HepG2 (cell line): ENCODE results near the gene TLCD3B. TPM values are rescaled to one million over a fixed set of nuclear protein-coding genes. Genes with fewer than 3 reads are reported as not detected.

Experiments
- AKAP8 ChIP-seq: sonication (generic); formaldehyde crosslinking; IDR thresholded peaks from 2 replicates; pipeline ENCODE4 v1.5.1; 2020; ENCODE audit warnings: mild to moderate bottlenecking, missing genetic modification reagents
- ARNT2 ChIP-seq: sonication (generic); formaldehyde crosslinking; IDR thresholded peaks from 2 replicates; pipeline ENCODE4 v1.8.0; 2022; ENCODE audit warnings: mild to moderate bottlenecking, low read depth, missing genetic modification reagents, moderate library complexity
- ATAD3A ChIP-seq: sonication (generic); formaldehyde crosslinking; IDR thresholded peaks from 2 replicates; pipeline ENCODE4 v1.4.0; 2020; ENCODE audit warnings: missing genetic modification reagents
- CBX1 ChIP-seq: IDR thresholded peaks from one replicate; pipeline ENCODE4 v1.6.1; 2016; ENCODE audit warnings: antibody characterized with exemption, low read depth
- CHD4 ChIP-seq: fragments of 200-600 bp; sonication (generic); IDR thresholded peaks from 2 replicates; pipeline ENCODE4 v1.7.0; 2017; ENCODE audit warnings: mild to moderate bottlenecking, low read length, borderline replicate concordance
- DNMT1 ChIP-seq: sonication (generic); formaldehyde crosslinking; IDR thresholded peaks from 2 replicates; pipeline ENCODE4 v1.5.1; 2020; ENCODE audit warnings: mild to moderate bottlenecking, missing genetic modification reagents
- ETS1 ChIP-seq: sonication (generic); formaldehyde crosslinking; IDR thresholded peaks from 2 replicates; pipeline ENCODE4 v1.4.0; 2020; ENCODE audit warnings: missing genetic modification reagents
- GATA4 ChIP-seq: sonication (generic); IDR thresholded peaks from 2 replicates; pipeline ENCODE4 v1.6.1; 2016; ENCODE audit warnings: antibody characterized with exemption, low read depth, borderline replicate concordance
- HOXA3 ChIP-seq: sonication (generic); formaldehyde crosslinking; IDR thresholded peaks from 2 replicates; pipeline ENCODE4 v1.5.0; 2020; ENCODE audit warnings: missing genetic modification reagents
- HOXA9 ChIP-seq: sonication (generic); formaldehyde crosslinking; IDR thresholded peaks from 2 replicates; pipeline ENCODE4 v1.8.1; 2022; ENCODE audit warnings: missing genetic modification reagents, mild to moderate bottlenecking, moderate library complexity, borderline replicate concordance
- IKZF4 ChIP-seq: sonication (generic); formaldehyde crosslinking; IDR thresholded peaks from 2 replicates; pipeline ENCODE4 v1.5.1; 2020; ENCODE audit warnings: borderline replicate concordance, mild to moderate bottlenecking, low read depth, missing genetic modification reagents; ENCODE audit errors: not compliant biosample characterization
- LCORL ChIP-seq, 2 experiments: fragments of 450-650 bp in 1 of 2; sonication (generic) in 1 of 2; formaldehyde crosslinking in 1 of 2; IDR thresholded peaks; 2 replicates each; pipeline versions ENCODE4 v1.5.0 to v1.6.1; 2017 to 2020; ENCODE audit warnings: antibody characterized with exemption in 1 of 2, missing genetic modification reagents in 1 of 2
- MEF2D ChIP-seq: sonication (generic); formaldehyde crosslinking; IDR thresholded peaks from 2 replicates; pipeline ENCODE4 v1.5.1; 2020; ENCODE audit warnings: mild to moderate bottlenecking, missing genetic modification reagents
- MYC ChIP-seq: sonication (generic); formaldehyde crosslinking; IDR thresholded peaks from 2 replicates; pipeline ENCODE4 v1.9.0; 2021; ENCODE audit warnings: missing genetic modification reagents, borderline replicate concordance
- NFE2 ChIP-seq: sonication (generic); formaldehyde crosslinking; IDR thresholded peaks from 2 replicates; pipeline ENCODE4 v1.4.0; 2020; ENCODE audit warnings: missing genetic modification reagents
- PHF20 ChIP-seq: sonication (generic); formaldehyde crosslinking; IDR thresholded peaks from 2 replicates; pipeline ENCODE4 v1.5.0; 2020; ENCODE audit warnings: mild to moderate bottlenecking, missing genetic modification reagents
- THAP7 ChIP-seq: sonication (generic); formaldehyde crosslinking; IDR thresholded peaks from 2 replicates; pipeline ENCODE4 v1.8.1; 2023; ENCODE audit warnings: mild to moderate bottlenecking, missing genetic modification reagents
- ZFP36 ChIP-seq: fragments of 150-350 bp; IDR thresholded peaks from 2 replicates; pipeline ENCODE4 v1.6.1; 2018; ENCODE audit warnings: borderline replicate concordance, low read length, low read depth; ENCODE audit not compliant: partially characterized antibody
- ZFP37 ChIP-seq: sonication (generic); formaldehyde crosslinking; IDR thresholded peaks from 2 replicates; pipeline ENCODE4 v1.4.0; 2020; ENCODE audit warnings: missing genetic modification reagents, borderline replicate concordance
- ZNF20 ChIP-seq: sonication (generic); formaldehyde crosslinking; IDR thresholded peaks from 2 replicates; pipeline ENCODE4 v1.4.0; 2020; ENCODE audit warnings: mild to moderate bottlenecking, moderate library complexity, missing genetic modification reagents
- ZNF232 ChIP-seq: sonication (generic); formaldehyde crosslinking; IDR thresholded peaks from 2 replicates; pipeline ENCODE4 v1.4.0; 2020; ENCODE audit warnings: missing genetic modification reagents, borderline replicate concordance
- ZNF589 ChIP-seq: sonication (generic); formaldehyde crosslinking; conservative IDR thresholded peaks from 2 replicates; pipeline ENCODE4 v1.8.0; 2022; ENCODE audit warnings: mild to moderate bottlenecking, moderate library complexity, missing genetic modification reagents
- ZNF746 ChIP-seq: sonication (generic); formaldehyde crosslinking; IDR thresholded peaks from 2 replicates; pipeline ENCODE4 v1.8.0; 2022; ENCODE audit warnings: mild to moderate bottlenecking, missing genetic modification reagents
- polyA plus RNA-seq, 8 experiments: library from polyadenylated mRNA; depleted of rRNA in 3 of 8; stranded (reverse) in 7 of 8; unstranded in 1 of 8; fragments of >200 nt; fragmentation: Illumina TruSeq in 4 of 8; extraction: Trizol in 4 of 8; gene quantifications; 2 replicates each; pipeline versions ENCODE4 v1.2.1 to v1.2.3, GENCODE V29; 2011 to 2016; ENCODE audit warnings: low read depth in 4 of 8, missing spikeins in 1 of 8, mixed read lengths in 1 of 8; ENCODE audit not compliant: insufficient read depth in 1 of 8
- total RNA-seq, 5 experiments: library from RNA; depleted of rRNA; stranded (reverse); fragments of >200 nt; fragmentation: Illumina TruSeq; extraction: Trizol; gene quantifications; 2 replicates each; pipeline ENCODE4 v1.2.3, GENCODE V29; 2016; ENCODE audit warnings: low read depth in 1 of 5
- TF ChIP-seq, protein P1 (sequence below): IDR thresholded peaks from 2 replicates; pipeline ENCODE4 v1.6.1; 2016; ENCODE audit warnings: low read depth, control low read depth
- TF ChIP-seq, protein P2 (sequence below): sonication (generic); formaldehyde crosslinking; conservative IDR thresholded peaks from 2 replicates; pipeline ENCODE4 v1.8.0; 2022; ENCODE audit warnings: mild to moderate bottlenecking, moderate library complexity, missing genetic modification reagents

Gene TLCD3B
- total and polyA plus RNA-seq, 2 of the 13 experiments (the other 11 are each of a cell fraction or from before 2014, with no cell fraction given), result not detected

GRCh38 chr16:30065102-30065942 is 34.3 kb upstream of the TLCD3B start, which contains the start of gene ALDOA (continued):
- 0 out of 2 replicates have a peak, but pooled peaks have one; percentile 91 for TF ChIP-seq ETS1
- peak; percentile 95 for TF ChIP-seq ARNT2
- peak; percentile 98 for TF ChIP-seq ZNF746 (CRISPR knock-in tag)
- TF ChIP-seq AKAP8 (CRISPR knock-in tag), result peak; percentile 98
- TF ChIP-seq NFE2 (CRISPR knock-in tag), result peak; percentile 97
- TF ChIP-seq HOXA3, result peak; percentile 94
- TF ChIP-seq HOXA9 (CRISPR knock-in tag), result peak; percentile 33; the same call in 1 of the 2 replicates
- peak; percentile 83 for TF ChIP-seq PHF20 (CRISPR knock-in tag)
- TF ChIP-seq IKZF4, result peak; percentile 90
- TF ChIP-seq DNMT1 (CRISPR knock-in tag), result peak; percentile 98
- peak; percentile 33 for TF ChIP-seq CBX1
- no peak for TF ChIP-seq CHD4
- TF ChIP-seq, protein P1, sequence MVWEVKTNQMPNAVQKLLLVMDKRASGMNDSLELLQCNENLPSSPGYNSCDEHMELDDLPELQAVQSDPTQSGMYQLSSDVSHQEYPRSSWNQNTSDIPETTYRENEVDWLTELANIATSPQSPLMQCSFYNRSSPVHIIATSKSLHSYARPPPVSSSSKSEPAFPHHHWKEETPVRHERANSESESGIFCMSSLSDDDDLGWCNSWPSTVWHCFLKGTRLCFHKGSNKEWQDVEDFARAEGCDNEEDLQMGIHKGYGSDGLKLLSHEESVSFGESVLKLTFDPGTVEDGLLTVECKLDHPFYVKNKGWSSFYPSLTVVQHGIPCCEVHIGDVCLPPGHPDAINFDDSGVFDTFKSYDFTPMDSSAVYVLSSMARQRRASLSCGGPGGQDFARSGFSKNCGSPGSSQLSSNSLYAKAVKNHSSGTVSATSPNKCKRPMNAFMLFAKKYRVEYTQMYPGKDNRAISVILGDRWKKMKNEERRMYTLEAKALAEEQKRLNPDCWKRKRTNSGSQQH, result no peak; the same call in 1 of the 2 replicates
- TF ChIP-seq ZNF589, result peak; percentile 80
- TF ChIP-seq GATA4, result peak; percentile 88
- peak; percentile 54; the same call in 1 of the 2 replicates for TF ChIP-seq ATAD3A (CRISPR knock-in tag)
- TF ChIP-seq MEF2D (CRISPR knock-in tag), result peak; percentile 85
- no peak for TF ChIP-seq ZFP36
- TF ChIP-seq MYC (CRISPR knock-in tag), result peak; percentile 91
- peak; percentile 96; the same call in 1 of the 2 replicates for TF ChIP-seq ZNF20 (CRISPR knock-in tag)
- TF ChIP-seq THAP7 (CRISPR knock-in tag), result peak; percentile 55; the same call in 1 of the 2 replicates
- TF ChIP-seq ZNF232 (CRISPR knock-in tag), result peak; percentile 97
- TF ChIP-seq, protein P2, sequence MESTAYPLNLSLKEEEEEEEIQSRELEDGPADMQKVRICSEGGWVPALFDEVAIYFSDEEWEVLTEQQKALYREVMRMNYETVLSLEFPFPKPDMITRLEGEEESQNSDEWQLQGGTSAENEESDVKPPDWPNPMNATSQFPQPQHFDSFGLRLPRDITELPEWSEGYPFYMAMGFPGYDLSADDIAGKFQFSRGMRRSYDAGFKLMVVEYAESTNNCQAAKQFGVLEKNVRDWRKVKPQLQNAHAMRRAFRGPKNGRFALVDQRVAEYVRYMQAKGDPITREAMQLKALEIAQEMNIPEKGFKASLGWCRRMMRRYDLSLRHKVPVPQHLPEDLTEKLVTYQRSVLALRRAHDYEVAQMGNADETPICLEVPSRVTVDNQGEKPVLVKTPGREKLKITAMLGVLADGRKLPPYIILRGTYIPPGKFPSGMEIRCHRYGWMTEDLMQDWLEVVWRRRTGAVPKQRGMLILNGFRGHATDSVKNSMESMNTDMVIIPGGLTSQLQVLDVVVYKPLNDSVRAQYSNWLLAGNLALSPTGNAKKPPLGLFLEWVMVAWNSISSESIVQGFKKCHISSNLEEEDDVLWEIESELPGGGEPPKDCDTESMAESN (CRISPR knock-in tag), result peak; percentile 97
- TF ChIP-seq LCORL (IDR thresholded peaks at IDR 0.05), result no peak
- TF ChIP-seq LCORL (CRISPR knock-in tag; IDR thresholded peaks at IDR 0.05), result peak; percentile 99
- 0 out of 2 replicates have a peak, but pooled peaks have one; percentile 37 for TF ChIP-seq ZFP37
